Mesenteric fat pad (tissue), 1 donor: ENCODE results near the gene MCC. TPM values are rescaled to one million over a fixed set of nuclear protein-coding genes. Genes with fewer than 3 reads are reported as not detected.
"Not testable (repeated sequence)": the region's sequence is repeated elsewhere in the genome, so short reads cannot be mapped to it uniquely, and the experiment has no call there.

ENCODE experiments used
- DNase-seq: peaks from one replicate; pipeline ENCODE4 v3.0.0-alpha.2; 2020; ENCODE audit warnings: low spot score
- total RNA-seq: library from RNA; stranded (reverse); fragmentation: NEBNext Ultra II Directional; extraction: Animal tissue kit (Norgen Biotek cat#: 25700); gene quantifications from one replicate; pipeline ENCODE4 v1.2.1, GENCODE V29; 2021
- donor health status: DM: yes; HTN: yes; CAD: no.

MCC gene
- total RNA-seq, 1 donor from 2014 or later = 25.2 TPM

DNA sequence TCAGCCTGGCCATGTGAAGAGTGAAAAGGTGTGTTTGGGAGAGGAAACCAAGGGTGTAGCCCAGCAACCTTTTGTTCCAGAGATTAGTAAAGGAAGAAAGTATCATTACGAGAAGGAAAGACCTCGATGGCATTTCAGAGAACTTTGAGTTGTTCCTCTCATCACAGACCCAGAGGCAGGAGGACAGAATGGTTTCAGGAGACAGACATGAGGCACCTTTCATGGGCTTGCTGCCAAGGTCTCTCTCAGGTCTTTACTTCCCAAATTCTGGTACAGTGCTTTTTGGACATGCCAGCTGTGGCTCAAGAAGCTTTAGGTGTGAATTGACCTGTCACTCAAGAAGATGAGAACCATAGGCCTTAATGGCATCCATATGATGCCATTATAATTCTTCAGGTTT, 2.8 kb upstream of the MCC start:
- DNase-seq = no peak

DNA sequence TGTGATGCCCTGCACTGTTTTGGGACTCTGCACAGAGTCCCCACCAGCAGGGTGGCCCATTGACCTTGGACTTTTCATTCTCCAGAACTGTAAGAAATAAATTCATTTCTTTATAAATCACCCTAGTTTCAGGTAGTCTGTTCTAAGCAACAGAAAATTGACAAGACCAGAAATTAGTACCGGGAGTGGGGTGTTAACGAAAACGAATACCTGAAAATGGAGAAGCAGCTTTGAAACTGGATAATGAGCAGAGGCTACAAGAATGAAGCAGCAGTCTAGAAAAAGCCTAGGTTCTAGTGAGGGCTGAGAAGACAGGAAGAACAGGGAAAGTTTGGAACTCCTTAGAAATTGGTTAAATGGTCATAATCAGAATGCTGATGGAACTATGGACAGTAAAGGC, 2.1 kb upstream of the MCC start:
- DNase-seq = no peak

DNA sequence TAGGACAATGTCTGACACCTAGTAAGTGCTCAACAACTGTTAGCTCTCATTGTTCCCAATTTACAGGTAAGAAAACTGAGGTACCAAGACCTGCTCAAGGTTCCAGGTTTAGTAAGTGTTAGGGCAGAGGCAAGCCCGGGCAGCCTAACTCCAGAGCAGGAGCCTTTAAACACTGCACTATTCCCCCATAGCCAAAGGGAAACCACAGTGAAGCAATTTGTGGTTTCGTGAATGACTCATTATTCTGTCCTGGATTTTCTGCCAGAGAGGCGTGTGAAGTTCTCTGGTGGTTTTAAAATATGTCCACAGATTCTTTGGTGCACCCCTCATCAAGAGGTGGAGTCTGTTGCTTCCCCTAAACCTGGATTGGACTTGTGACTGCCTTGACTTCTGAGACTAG, 1.0 kb upstream of the MCC start:
- no peak for DNase-seq

DNA sequence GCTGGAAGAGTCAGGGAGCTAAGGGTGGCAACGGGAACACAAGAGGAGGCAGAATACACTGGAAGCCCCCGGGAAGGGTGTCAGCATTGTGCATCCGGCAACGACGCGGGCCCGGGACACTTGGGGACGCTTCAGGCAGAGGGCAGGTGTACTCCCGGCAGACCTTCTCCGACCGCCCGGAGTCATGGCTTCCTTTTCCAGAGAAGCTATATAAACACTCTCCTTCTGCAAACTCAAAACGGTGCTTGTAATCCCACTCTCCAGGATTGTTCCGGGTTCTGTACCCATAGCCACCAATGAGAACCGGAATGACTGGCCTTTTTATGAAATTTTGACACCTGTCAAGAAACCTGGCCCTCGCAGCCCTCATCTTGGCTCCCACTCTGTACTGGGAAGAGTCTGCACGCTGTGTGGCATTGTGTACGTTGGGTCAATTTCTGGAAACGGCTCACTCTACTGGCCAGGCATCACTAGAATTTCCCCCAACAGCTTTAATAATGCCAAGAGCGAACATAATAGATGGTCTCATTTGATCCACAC, 462 bp upstream of the MCC start:
- DNase-seq = no peak

DNA sequence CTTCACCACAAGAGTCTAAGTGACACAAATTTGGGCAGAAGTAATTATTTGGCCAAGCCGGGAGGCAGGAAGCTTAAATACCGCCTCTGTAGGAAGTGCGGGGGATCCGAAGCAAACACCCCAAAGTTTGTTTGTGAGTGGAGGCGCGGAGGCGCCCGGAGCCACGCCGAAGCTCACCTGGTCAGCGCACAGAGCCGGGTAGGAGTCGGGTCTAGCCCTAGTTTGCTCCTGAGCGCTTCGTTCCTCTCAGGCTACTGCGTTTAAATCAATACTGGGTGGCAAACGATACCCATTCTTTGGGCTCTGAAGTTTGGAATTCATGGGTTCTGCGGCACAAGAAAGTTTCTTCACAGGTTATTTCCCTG, 855 bp downstream of the MCC start:
- DNase-seq = no peak

DNA sequence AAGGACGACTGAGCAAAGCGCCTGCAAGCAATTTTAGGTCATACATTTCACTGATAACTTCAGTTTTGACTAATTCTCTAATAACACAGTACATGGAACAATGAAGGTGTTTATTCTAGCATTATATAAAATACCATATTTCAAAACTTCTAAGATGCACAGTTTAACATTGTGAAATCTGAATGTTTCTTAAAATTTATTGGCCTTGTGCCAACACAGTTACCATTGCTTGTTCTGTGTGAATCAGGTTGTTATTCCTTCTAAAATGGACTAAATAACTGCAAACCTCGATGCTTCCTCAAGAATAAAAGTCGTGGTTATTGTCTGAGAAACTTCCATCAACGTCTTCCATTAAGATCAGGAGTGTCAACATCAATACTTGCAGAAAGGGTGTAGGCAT, 8.0 kb downstream of the MCC start:
- no peak for DNase-seq

DNA sequence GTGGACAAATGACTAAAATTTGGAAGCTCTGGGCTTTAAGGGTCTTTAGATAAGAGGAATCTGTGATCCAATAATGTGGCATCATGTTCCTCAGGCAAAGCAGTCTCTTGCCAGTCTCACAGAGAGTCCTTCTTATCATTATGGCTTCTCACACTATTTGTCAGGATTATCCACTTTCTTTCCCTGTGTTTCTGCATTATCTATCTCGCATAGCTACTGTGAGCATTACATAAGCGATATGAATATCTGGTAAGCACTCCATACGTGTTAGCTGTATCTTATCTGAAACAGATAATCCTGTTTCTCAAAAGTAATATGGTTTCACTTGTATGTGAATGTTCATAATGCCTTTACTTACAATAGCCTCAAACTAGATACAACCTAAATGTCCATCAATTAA, 9.6 kb downstream of the MCC start:
- no peak for DNase-seq

DNA sequence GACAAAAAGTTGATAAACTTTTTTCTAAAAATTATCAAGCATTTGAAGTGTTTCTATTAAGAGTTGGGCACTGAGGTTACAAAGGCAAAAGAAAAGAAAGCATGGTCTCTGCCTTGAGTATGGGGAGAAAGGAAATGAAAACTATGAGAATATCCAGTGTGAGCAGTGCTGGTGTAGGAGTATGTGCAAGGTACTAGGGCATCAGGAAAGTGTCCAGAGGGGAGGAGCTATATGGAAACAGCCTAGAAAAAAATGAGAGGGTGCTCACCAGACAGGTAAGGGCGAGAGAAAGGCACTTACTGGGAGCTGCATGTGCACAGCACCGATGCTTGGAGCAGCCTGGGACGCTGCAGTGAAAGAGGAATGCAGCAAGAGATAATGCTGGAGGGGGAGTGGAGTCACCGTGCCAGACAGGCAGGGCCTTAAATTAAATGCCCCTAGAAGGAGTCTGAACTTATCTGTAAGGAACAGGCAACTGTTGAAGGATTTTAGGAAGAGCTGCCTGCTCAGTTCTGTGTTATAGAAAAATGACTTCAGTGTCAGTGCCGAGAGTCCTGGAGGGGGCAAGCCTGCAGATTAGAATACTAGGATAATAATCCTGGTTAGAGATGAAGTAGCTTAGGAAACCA, 14.0 kb downstream of the MCC start:
- DNase-seq = no peak

DNA sequence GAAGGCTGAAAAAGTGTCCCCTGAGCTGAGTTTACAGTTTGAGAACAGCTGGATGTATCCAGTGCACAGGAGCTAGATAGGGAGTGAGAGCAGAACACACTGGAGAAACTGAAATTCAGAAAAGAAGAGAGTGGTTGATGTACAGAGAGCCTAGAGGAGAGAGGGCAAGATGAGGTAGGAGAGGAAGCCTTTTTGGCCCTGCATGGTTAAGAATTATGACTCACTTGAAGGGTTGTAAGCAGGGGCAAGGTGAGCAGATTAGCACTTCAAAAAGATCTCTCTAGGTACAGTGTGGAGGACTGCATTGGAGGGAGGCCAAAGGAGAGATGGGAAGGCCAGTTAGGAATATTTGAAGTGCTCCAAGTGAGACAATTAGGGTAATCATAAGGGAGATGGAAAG, 25.2 kb downstream of the MCC start:
- DNase-seq = no peak

DNA sequence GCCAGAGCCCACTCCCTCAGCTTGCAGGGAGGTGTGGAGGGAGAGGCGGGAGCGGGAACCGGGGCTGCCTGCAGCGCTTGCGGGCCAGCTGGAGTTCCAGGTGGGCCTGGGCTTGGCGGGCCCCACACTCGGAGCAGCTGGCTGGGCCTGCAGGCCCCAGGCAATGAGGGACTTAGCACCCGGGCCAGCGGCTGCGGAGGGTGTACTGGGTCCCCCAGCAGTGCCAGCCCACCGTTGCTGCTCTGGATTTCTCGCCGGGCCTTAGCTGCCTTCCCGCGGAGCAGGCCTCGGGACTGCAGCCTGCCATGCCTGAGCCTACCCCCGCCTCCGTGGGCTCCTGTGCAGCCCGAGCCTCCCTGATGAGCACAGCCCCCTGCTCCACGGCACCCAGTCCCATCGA, 31.1 kb downstream of the MCC start:
- not testable (repeated sequence) for DNase-seq

DNA sequence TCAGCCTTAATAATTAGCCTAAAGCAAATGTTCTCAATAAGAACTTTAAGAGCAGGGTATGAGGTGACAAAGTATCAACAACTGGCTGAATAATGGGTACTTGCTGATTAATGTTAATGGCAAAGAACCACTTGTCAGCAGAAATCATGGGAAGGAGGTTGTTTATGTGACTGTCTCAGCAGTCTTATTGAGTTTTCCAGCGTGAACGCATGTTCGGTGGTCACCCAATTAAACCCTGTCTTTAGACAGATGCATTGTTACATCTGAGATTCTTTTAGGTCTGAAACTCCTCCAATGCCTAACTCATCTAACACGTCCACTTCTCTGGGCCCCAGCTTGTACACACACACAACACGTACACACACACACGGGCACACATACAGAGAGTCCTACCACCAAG, 35.3 kb downstream of the MCC start:
- no peak for DNase-seq

DNA sequence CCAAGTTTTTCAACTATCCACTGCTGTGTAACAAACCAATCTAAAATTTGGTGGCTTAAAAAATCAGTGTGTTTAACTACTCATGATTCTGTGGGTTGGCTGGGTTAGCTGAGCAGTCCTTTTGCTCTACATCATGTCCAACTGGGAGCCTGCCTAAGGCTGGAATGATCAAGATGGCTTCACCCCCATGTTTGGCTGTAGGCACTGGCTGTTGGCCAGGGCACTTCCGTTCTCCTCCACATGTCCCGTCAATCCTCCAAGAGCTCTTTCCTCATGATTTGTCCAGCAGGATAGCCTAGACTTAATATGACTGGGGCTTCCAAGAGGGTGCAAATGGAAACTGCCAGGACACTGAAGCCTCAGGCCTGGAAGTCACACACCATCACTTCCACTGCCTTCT, 36.5 kb downstream of the MCC start:
- DNase-seq = no peak

DNA sequence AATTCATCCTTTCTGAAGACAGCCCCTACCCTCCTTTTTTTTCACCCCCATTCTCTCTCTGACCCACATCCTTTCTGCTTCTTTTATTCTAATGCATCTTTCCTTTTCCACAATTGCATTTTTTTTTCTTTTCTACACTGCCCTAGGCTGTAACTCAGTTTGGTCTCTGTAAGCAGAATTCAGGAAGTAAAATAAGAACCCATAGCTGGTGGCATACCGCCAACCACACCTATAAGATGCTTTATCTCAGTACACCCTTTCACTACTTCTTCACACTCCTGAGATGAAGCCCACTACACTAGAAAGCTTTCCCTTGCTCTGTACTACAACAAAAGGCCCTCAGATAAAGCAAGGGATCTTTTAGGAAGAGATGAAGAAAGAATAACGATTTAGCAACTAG, 37.3 kb downstream of the MCC start:
- DNase-seq = no peak

DNA sequence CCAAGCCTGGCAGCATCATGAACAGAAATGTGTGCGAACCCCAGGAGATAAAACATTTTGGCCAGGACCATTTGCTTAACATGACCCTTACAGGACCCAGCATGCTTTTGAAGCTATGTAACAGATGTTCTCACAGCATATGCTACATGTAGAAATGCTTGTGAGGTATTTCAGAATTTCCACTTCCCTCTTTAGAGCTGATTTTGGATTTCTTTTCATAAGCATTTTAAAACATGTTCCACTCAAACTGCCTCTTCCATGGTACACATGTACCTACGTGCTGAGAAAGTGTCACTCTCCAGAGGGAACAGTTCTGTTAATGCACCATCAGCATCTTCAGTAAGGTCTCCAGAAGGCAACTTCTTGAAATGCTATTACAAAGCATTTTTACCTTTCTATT, 37.8 kb downstream of the MCC start:
- no peak for DNase-seq

DNA sequence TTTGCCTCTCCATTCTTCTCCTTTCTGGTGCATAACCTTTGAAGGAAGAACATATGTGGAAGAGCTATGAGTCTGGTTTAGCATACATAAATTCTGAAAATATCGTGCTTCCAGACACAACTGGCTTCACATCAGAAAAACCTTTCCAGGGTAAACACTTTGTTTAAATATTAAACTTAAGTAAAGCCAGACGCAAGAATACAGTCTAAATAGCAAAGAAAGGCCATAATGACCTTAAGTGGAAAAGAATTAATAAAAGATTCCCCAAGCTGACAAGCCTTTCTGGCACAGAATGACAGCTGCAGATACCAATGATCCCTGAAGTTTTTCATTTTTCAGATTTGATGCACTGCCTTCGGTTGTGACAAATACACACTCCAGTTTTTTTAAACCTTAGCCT, 40.0 kb downstream of the MCC start:
- DNase-seq = no peak

DNA sequence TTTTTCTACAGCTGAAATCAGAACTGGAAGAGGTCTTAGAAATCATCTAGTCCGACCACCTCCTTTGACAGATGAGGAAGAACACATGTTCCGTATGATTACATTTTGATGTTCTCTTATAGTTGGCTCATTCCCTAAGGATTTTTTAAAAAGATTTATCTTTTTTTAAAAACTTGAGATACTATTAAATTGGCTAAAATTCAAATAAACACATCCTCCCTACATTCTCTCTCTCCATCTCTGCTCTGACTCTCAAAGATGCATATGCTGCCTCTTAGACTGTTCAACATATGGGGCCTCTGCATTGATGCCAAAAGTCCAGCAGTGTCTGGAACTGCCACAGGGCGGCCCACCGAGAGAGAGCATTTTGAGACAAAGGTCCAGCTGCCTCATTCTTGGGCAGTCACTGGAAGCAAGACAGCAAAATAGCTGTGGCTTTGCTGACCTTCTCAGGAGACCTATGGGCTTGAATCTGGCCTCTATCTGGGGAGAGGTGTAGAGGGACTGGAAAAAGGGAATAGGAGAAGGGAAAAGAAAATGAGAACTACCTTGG, 40.7 kb downstream of the MCC start:
- no peak for DNase-seq

DNA sequence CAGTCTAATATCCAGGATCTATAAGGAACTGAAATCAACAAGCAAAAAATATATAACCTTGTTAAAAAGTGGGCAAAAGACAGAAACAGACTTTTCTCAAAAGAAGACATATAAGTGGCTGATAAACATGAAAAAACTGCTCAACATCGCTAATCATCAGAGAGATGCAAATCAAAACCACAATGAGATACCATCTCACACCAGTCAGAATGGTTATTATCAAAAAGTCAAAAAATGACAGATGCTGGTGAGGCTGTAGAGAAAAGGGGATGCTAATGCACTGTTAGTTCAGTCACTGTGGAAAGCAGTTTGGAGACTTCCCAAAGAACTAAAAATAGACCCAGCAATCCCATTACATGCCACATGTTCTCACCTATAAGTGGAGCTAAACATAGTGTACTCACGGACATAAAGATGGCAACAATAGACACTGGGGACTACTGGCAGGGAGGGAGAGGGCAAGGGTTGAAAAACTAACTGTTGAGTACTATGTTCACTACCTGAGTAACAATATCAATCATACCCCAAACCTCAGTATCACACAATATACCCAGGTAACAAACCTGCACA, 41.8 kb downstream of the MCC start:
- DNase-seq = no peak

DNA sequence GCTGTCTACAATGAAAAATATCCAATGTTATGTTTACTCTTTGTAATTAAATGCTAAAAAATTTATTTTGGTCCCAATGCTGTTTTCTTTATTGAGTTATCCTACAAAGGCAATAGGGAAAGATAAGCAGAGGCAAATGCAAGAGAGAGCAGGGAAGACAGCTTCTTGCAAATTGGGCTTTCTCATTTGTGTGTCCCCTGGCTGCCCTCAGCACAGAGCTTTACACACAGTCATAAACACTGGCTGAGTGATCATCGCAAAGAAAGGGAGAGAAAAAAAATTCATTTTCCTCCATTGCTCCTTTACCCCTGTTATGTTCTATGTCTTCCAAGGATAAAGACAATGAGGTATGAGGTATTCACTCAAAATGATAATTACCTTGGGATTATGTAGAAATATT, 51.1 kb downstream of the MCC start:
- DNase-seq = no peak

DNA sequence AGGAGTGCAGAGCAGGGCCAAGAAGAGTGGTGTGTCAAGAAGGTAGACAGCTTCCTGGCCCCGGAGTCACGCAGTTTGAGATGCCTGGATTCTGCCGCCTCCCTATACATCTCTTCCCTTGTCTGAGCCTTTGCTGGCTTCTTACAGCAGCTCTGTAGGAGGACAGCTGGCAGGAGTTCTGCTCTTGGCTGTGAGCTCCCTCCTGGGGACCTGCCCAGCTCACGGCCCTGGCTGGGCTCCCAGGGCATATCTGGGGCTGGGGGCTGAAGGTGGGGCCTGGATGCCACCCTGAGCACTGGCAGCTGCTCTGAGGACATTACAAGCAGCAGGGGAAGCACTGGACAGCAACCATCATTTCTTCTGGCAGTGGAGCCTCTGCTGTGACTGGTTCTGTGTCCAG, 52.7 kb downstream of the MCC start:
- DNase-seq = no peak

DNA sequence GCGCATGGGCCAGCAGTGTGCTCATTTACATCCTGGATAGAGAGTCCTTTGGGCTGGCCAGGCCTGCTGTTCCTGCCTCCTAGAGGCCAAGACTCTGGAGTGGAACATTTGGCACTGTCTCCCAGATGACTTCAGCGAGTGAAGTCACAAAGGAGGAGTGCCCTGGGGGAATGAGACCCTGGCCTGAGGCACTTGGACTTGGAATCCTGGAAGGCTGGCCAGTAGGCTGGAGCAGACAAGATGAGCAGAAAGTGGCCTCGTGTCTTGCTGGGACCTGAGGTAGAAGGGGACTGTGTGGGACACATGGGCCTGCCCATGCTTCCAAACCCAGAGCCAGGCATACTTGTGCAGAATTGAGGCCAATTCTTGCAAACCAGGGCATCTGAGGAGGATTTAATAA, 53.4 kb downstream of the MCC start, which contains the start of gene TSSK1B:
TSS of gene TSSK1B (minus strand) at position 101 of the 400 bp plus-strand sequence. CDS start 150 bp downstream, outside the sequence.
- DNase-seq = no peak

DNA sequence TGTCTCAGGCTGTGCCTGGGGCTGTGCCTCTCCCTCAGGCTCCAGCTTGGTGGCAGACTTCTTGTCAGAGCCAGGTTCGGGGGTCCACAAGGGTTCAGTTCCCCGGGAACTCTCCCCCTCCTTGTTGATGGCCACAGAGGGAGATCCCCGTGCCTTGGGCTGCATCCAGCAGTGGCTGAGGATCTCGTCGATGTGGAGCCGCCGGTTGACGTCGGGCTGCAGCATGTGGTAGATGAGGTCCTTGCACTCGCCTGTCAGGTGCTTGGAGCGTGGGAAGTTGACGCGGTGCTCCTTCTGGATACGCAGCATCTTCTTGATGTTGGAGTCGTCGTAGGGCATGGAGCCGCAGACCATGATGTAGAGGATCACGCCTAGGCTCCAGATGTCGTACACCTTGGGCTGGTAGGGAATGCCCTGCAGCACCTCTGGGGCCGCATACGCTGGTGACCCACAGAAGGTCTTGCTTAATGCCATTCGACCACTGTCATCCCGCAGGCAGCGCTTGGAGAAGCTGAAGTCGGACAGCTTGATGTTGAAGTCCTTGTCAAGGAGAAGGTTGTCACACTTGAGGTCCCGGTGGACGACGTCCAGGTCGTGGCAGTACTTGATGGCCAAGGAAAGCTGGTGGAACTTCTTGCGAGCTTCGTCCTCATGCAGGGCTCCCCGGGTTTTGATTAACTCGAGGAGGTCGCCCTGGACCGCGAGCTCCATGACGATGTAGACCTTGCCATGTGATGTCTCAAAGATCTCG, 54.2 kb downstream of the MCC start:
- no peak for DNase-seq

DNA sequence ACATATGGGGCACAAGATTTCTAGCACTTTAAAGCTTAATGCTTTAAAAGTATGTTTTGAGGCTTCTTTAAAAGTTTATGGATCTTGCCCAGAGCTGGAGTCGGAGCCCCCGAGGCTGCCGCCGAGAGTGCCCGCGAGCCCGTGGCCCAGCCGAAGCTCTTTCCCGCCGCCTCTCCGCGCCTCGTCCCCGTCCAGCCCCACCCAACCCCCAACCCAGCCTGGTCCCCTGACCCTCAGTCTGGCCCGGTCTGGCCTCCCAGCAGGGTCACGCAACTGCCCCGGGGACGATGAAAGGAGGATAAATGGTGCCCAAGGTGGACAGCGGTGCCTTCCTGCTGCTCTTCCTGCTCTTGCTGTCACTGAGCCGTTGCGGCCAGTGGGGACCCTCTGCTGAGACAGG, 55.2 kb downstream of the MCC start:
- DNase-seq = no peak
